WTC11 (cell line): Measurements from ENCODE around the gene GBA2.

Experiments
- CTCF ChIP-seq: fragments of 200-600 bp; IDR thresholded peaks from 2 replicates; pipeline ENCODE4 v1.8.0; 2022; ENCODE audit warnings: antibody characterized with exemption
- ESRRA ChIP-seq: sonication (generic); formaldehyde crosslinking; IDR thresholded peaks from 2 replicates; pipeline ENCODE4 v1.8.1; 2022; ENCODE audit warnings: mild to moderate bottlenecking, missing genetic modification reagents, borderline replicate concordance
- TEAD1 ChIP-seq: sonication (generic); formaldehyde crosslinking; IDR thresholded peaks from 2 replicates; pipeline ENCODE4 v1.8.0; 2022; ENCODE audit warnings: mild to moderate bottlenecking, missing genetic modification reagents
- TF ChIP-seq, protein P1 (sequence below): sonication (generic); formaldehyde crosslinking; IDR thresholded peaks from 2 replicates; pipeline ENCODE4 v1.8.0; 2022; ENCODE audit warnings: mild to moderate bottlenecking, missing genetic modification reagents

GRCh38 chr9:35691757-35692301 lies 57.2 kb downstream of the GBA2 start:
- no peak for TF ChIP-seq TEAD1
- TF ChIP-seq, protein P1, sequence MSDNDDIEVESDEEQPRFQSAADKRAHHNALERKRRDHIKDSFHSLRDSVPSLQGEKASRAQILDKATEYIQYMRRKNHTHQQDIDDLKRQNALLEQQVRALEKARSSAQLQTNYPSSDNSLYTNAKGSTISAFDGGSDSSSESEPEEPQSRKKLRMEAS (CRISPR knock-in tag) = no peak
- TF ChIP-seq CTCF = no peak
- TF ChIP-seq ESRRA = no peak
